ENCODE data around the gene SPOCK2.

DNA sequence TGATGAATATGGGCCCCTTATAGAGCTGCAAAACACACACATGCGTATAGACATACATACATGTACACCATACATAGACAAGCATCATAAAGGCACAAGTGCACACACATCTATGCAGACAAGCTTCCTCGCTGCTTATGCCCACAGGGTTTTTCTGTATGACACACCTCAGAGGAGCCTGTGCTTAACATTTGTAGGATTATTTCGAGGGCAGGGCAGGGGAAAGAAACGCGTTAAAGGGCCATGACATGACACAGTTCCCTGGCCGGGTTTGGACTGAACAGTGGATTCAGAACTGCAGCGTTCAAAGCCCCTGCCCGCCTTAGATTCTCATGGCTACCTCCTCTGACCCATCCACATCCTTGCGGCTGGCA is 79.3 kb downstream of the SPOCK2 start:
- TF ChIP-seq, protein P1, sequence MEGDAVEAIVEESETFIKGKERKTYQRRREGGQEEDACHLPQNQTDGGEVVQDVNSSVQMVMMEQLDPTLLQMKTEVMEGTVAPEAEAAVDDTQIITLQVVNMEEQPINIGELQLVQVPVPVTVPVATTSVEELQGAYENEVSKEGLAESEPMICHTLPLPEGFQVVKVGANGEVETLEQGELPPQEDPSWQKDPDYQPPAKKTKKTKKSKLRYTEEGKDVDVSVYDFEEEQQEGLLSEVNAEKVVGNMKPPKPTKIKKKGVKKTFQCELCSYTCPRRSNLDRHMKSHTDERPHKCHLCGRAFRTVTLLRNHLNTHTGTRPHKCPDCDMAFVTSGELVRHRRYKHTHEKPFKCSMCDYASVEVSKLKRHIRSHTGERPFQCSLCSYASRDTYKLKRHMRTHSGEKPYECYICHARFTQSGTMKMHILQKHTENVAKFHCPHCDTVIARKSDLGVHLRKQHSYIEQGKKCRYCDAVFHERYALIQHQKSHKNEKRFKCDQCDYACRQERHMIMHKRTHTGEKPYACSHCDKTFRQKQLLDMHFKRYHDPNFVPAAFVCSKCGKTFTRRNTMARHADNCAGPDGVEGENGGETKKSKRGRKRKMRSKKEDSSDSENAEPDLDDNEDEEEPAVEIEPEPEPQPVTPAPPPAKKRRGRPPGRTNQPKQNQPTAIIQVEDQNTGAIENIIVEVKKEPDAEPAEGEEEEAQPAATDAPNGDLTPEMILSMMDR (IDR thresholded peaks at IDR 0.05) = no peak
- TF ChIP-seq EZH2 (IDR thresholded peaks at IDR 0.05) (no peak), EZH2phosphoT487 (IDR thresholded peaks at IDR 0.05) (no peak)

Data from neural progenitor cell (in vitro differentiated cells).